Endothelial cell of umbilical vein (primary cell): ENCODE results near the gene BMAL2.

Experiments used
- CTCF ChIP-seq, 2 donors: IDR thresholded peaks; 1 replicate in 1 of 2; 2 replicates in 1 of 2; pipeline ENCODE4 v1.5.1; 2011; ENCODE audit warnings: low read length in 2 of 2, mild to moderate bottlenecking in 2 of 2, moderate library complexity in 2 of 2, control low read depth in 1 of 2, inconsistent platforms in 1 of 2, low read depth in 1 of 2; ENCODE audit not compliant: insufficient read depth in 1 of 2; ENCODE audit errors: extremely low read depth in 1 of 2
- EZH2 ChIP-seq: IDR thresholded peaks from 2 replicates; pipeline ENCODE4 v1.6.1; 2012; ENCODE audit warnings: borderline replicate concordance, low read depth, mild to moderate bottlenecking, moderate library complexity, low read length, inconsistent platforms; ENCODE audit not compliant: severe bottlenecking
- FOS ChIP-seq: IDR thresholded peaks from 2 replicates; pipeline ENCODE4 v1.6.1; 2011; ENCODE audit warnings: mild to moderate bottlenecking, low read length, moderate library complexity, borderline replicate concordance; ENCODE audit not compliant: insufficient read depth
- JUN ChIP-seq: IDR thresholded peaks from 2 replicates; pipeline ENCODE4 v1.6.1; 2011; ENCODE audit warnings: borderline replicate concordance, low read depth; ENCODE audit not compliant: insufficient read length, insufficient read depth
- MAX ChIP-seq: IDR thresholded peaks from 2 replicates; pipeline ENCODE4 v1.6.1; 2011; ENCODE audit not compliant: insufficient read depth, insufficient read length
- MYC ChIP-seq: IDR thresholded peaks from one replicate; pipeline ENCODE4 v1.6.1; 2011; ENCODE audit warnings: mild to moderate bottlenecking, low read depth, low read length
- POLR2A ChIP-seq: IDR thresholded peaks from 2 replicates; pipeline ENCODE4 v1.6.1; 2012; ENCODE audit warnings: low read depth, mild to moderate bottlenecking, control low read depth, low read length
- POLR2AphosphoS5 ChIP-seq: IDR thresholded peaks from 2 replicates; pipeline ENCODE4 v1.6.1; 2012; ENCODE audit warnings: low read depth, mild to moderate bottlenecking, control low read depth, low read length, moderate library complexity; ENCODE audit not compliant: insufficient read depth

GRCh38 chr12:27293463-27293862 lies 39.2 kb upstream of the BMAL2 start:
- TF ChIP-seq POLR2A: no peak
- no peak for TF ChIP-seq MAX
- TF ChIP-seq CTCF (IDR thresholded peaks at IDR 0.05; ENCODE audit: extremely low read depth in 1 of 2, insufficient read depth in 1 of 2, low read depth in 1 of 2, low read length in 2 of 2): no peak
- TF ChIP-seq POLR2AphosphoS5: no peak
- no peak for TF ChIP-seq EZH2
- no peak for TF ChIP-seq MYC
- no peak for TF ChIP-seq JUN
- no peak for TF ChIP-seq FOS
